Osteocyte (in vitro differentiated cells): ENCODE measurements around the gene MEGF10. TPM values are rescaled to one million over a fixed set of nuclear protein-coding genes. Genes with fewer than 3 reads are reported as not detected.

Source experiments
- DNase-seq: peaks from one replicate; pipeline ENCODE4 v3.0.0; 2021; ENCODE audit warnings: mixed read lengths; ENCODE audit not compliant: unreplicated experiment; ENCODE audit errors: extremely low spot score
- H3K27ac Mint-ChIP-seq: one replicate; pipeline ENCODE4 v1.8.0; 2021; ENCODE audit warnings: mild to moderate bottlenecking, mixed read lengths; ENCODE audit not compliant: unreplicated experiment
- H3K27me3 Mint-ChIP-seq: one replicate; pipeline ENCODE4 v1.8.0; 2021; ENCODE audit warnings: mixed read lengths; ENCODE audit not compliant: unreplicated experiment
- H3K36me3 Mint-ChIP-seq: one replicate; pipeline ENCODE4 v1.8.0; 2021; ENCODE audit warnings: mixed read lengths; ENCODE audit not compliant: unreplicated experiment
- H3K4me1 Mint-ChIP-seq: one replicate; pipeline ENCODE4 v1.8.0; 2021; ENCODE audit warnings: mixed read lengths; ENCODE audit not compliant: unreplicated experiment
- H3K4me3 Mint-ChIP-seq: one replicate; pipeline ENCODE4 v1.8.0; 2021; ENCODE audit warnings: mild to moderate bottlenecking, moderate library complexity, mixed read lengths; ENCODE audit not compliant: unreplicated experiment
- H3K9me3 Mint-ChIP-seq: one replicate; pipeline ENCODE4 v1.8.0; 2021; ENCODE audit warnings: mixed read lengths; ENCODE audit not compliant: unreplicated experiment
- long read RNA-seq: library from polyadenylated mRNA; unstranded; transcript quantifications from one replicate; pipeline ENCODE4 v2.0.0, GENCODE V29; 2021
- total RNA-seq: library from RNA; stranded (reverse); gene quantifications from 2 replicates; pipeline ENCODE4 v1.2.1, GENCODE V29; 2021
- TF ChIP-seq, protein P1 (sequence below): fragments of 200-600 bp; sonication (generic); IDR thresholded peaks from 2 replicates; pipeline ENCODE4 v1.5.0; 2021; ENCODE audit warnings: antibody characterized with exemption, mild to moderate bottlenecking, moderate library complexity

Gene MEGF10
- total RNA-seq = 39.8 and 41.0 TPM in 2 replicates
- long read RNA-seq, full-length matches to known transcripts = 8 of 37 reads
- long read RNA-seq, partial matches to known transcripts = 17 of 37 reads
- long read RNA-seq, other reads (novel, unspliced or antisense) = 12 of 37 reads

DNA sequence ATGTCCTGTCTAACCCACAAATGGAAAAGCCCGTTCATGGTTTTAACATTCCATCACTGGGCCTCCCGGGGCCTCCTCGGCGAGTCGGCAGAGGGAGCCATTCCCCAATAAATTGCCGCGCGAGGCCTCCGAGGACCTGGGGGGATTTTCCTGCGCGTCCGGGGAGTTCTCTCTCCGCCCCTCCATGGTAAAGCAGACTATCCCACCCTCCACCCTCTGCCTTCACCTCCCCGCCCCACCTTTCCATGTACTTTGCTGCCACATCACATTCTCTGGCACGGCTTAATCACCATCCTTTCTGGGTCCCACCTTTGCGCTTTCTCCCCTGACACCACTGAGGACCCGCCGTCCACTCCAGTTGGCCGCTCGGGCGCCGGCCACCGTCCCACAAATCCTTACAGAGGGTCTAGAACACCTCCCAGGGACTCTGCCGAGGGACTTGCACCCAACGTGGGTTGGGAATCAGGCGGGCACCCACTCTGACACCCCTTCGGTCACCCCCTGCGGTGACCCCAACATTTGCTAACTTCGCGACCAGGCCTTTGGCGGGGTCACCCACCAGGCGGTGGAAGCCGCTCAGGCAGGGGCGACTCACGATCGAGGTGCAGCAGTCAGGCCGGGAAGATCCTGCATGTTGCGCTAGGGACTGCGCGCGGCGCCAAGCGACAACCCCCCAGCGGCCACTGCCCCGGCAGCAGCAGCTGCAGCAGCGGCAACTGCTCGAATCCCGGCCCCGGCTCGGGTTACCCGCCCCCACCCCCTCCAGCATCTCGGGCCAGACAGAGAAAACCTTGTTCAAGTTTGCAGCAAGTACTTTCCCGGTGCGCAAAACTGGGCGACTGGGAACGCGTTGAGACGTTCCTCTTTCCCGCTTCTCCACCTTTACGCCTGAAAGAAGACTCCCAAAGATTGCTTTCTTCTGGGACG lies at the start of gene MEGF10:
Gene MEGF10 (plus strand): TSS at position 778 of the 927 bp plus-strand sequence. CDS start 40,513 bp downstream, outside the sequence.
- TF ChIP-seq, protein P1, sequence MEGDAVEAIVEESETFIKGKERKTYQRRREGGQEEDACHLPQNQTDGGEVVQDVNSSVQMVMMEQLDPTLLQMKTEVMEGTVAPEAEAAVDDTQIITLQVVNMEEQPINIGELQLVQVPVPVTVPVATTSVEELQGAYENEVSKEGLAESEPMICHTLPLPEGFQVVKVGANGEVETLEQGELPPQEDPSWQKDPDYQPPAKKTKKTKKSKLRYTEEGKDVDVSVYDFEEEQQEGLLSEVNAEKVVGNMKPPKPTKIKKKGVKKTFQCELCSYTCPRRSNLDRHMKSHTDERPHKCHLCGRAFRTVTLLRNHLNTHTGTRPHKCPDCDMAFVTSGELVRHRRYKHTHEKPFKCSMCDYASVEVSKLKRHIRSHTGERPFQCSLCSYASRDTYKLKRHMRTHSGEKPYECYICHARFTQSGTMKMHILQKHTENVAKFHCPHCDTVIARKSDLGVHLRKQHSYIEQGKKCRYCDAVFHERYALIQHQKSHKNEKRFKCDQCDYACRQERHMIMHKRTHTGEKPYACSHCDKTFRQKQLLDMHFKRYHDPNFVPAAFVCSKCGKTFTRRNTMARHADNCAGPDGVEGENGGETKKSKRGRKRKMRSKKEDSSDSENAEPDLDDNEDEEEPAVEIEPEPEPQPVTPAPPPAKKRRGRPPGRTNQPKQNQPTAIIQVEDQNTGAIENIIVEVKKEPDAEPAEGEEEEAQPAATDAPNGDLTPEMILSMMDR = peak; percentile 93
- H3K36me3 Mint-ChIP-seq = no peaks in the 10 kb centered on the region
- DNase-seq = peak; percentile 91
- peak within 1 kb of the TSS; percentile 93 for H3K4me3 Mint-ChIP-seq
- peaks cover 37% of the 10 kb centered on the region for H3K4me1 Mint-ChIP-seq
- peaks cover 8% of the 10 kb centered on the region for H3K27me3 Mint-ChIP-seq
- H3K9me3 Mint-ChIP-seq = no peaks in the 10 kb centered on the region
- H3K27ac Mint-ChIP-seq = peak within 1 kb of the TSS; percentile 86

DNA sequence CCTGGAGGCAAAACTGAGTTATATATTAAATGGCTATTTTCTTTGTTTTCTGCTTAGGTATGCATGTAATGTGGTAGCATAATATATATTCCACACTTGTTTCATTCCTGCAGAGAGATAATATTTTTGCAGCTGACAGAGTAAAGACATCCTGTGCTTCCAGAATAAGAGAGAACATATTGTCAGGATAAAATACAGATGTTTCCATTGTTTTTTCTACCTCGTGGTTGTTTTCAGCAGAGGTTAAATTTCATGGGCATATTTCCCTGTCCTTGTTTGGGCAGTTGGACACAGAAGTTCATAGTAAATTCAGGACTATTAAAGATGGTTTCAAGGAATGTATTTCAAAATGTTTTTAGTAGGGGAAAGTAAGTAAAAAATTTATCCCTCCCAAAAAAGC lies 47.6 kb upstream of the MEGF10 start:
- no peak for DNase-seq
- Mint-ChIP-seq H3K4me3 (no peak overlapping the region), H3K4me1 (peaks cover 38% of the 10 kb centered on the region)

DNA sequence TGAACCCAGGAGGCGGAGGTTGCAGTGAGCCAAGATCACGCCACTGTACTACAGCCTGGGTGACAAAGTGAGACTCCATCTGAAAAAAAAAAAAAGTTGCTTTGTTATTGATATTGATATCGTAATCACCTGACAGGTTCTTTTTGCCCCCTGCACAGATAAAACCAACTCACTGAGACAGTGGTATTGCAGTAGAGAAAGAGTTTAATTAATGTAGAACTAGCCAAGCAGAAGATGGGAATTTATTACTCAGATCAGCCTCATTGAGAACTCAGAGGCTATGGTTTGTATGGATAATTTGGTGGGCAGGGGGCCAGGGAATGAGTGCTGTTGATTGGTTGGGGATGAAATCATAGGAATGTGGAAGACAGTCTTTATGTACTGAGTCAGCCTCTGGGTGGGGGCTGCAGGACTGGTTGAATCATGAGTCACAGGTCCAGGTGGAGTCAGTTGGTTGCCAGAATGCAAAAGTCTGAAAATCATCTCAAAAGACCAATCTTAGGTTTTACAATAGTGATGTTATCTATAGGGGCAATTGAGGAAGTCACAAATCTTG lies 35.8 kb upstream of the MEGF10 start:
- H3K4me1 Mint-ChIP-seq = peaks cover 15% of the 10 kb centered on the region
- DNase-seq = no peak
- H3K9me3 Mint-ChIP-seq = peaks cover 15% of the 10 kb centered on the region
- no peak overlapping the region for H3K27ac Mint-ChIP-seq
- H3K36me3 Mint-ChIP-seq = peaks cover 4% of the 10 kb centered on the region
- H3K27me3 Mint-ChIP-seq = no peaks in the 10 kb centered on the region
- TF ChIP-seq, protein P1 = no peak
- H3K4me3 Mint-ChIP-seq = no peak overlapping the region

More for the DNA sequence above, 47.6 kb upstream of the MEGF10 start:
- no peaks in the 10 kb centered on the region for H3K27me3 Mint-ChIP-seq
- TF ChIP-seq, protein P1 = no peak
- H3K36me3 Mint-ChIP-seq = peaks cover 17% of the 10 kb centered on the region
- H3K27ac Mint-ChIP-seq = peak overlapping the region; percentile 86
- peaks cover 13% of the 10 kb centered on the region for H3K9me3 Mint-ChIP-seq

DNA sequence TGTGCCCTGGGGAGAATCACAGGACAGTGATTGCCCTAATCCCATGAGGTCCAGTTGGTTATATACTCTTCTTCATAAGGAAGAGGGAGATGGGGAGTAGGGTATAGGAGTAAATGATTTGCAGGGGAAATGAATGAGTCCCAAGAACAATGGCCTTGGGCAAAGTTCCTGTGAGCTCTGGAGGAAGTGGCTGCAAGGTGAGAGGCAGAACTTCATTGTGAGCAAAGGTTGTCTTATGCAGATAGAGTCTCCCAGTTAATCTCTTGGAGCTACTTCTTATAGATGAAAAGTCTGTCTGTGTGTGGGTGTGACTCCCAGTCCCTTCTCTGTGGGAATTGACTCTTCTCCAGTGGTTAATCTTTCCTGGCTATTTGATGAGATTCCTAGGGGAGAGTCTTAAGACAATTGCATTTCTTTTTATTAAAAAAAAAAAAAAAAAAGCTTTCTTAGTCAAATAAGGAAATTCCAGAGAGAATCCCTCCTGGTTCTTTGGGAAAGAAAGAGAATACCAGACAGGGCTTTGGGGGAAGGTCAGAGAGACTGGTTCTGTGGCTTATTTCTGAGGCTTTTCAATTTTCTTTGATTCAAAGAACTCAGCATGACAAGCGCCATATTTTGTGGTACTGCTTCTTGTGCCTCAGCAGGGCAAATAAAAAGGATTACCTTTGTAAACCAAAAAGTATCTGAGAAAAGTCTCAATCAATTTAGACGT lies 33.6 kb upstream of the MEGF10 start:
- H3K27ac Mint-ChIP-seq = no peak overlapping the region
- peaks cover 4% of the 10 kb centered on the region for H3K36me3 Mint-ChIP-seq
- H3K4me3 Mint-ChIP-seq = no peak overlapping the region
- H3K4me1 Mint-ChIP-seq = peaks cover 15% of the 10 kb centered on the region
- H3K9me3 Mint-ChIP-seq = peaks cover 15% of the 10 kb centered on the region
- H3K27me3 Mint-ChIP-seq = no peaks in the 10 kb centered on the region
- DNase-seq = no peak
- TF ChIP-seq, protein P1 = no peak
